ENCODE measurements around the gene NDUFB2. TPM values are rescaled to one million over a fixed set of nuclear protein-coding genes. Genes with fewer than 3 reads are reported as not detected.

NDUFB2 gene
- total and polyA plus RNA-seq, 9 of the 15 experiments (the other 6 are each of a cell fraction or from before 2014, with no cell fraction given): 220 to 2,075 (median 320) TPM

DNA sequence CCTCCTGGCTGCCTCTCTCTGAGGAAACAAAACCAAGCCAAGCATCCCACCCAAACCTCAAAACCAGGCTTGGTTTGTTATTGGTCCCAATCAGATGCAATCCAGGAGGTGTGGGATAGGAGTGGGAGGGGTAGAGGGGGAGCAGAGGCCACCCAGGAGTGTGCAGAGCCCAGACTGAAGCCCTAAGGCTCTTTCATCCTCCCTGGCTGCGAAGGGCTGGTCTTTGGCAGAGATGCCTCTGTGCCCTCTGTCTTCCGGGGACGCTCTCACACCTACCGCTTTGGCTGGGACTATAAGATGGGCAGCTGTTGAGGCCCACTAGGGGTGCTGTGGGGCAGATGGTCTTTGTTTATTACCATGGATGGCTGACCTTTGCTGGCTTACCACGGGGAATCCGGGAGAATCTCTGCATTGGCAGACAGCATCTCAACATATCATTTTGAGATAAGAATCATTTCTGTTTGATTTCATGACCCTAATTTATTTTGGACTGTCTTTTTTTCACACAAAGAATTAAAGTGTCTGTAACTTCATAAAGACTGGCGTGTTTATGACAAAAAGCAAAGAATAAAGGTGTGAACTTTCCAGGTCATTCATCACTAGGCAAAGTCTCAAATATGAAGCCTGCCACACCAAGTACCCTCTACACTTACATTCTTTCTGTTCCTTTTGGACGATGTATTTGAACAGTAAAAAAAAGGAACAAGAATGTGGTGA is 49.4 kb upstream of the NDUFB2 start (continued):
- TF ChIP-seq HDAC1 (IDR thresholded peaks at IDR 0.05) (no peak), KDM1A (IDR thresholded peaks at IDR 0.05) (peak; percentile 26 to 57; a peak in 2 of 4 replicates), SMC3 (conservative IDR thresholded peaks at IDR 0.05; ENCODE audit: insufficient read depth, low read depth, low read length) (0 out of 2 replicates have a peak, but pooled peaks have one; percentile 18), DIDO1 (tag; IDR thresholded peaks at IDR 0.05; ENCODE audit: low read depth) (no peak), CXXC5 (CRISPR knock-in tag; IDR thresholded peaks at IDR 0.05) (no peak), FOXK2 (conservative IDR thresholded peaks at IDR 0.05 in 1 of 2, IDR thresholded peaks at IDR 0.05 in 1 of 2; ENCODE audit: low read depth in 2 of 2) (peak in 1 of 2 experiments; percentile 67; a peak in 3 of 4 replicates), ZFP1 (CRISPR knock-in tag; IDR thresholded peaks at IDR 0.05) (no peak)

DNA sequence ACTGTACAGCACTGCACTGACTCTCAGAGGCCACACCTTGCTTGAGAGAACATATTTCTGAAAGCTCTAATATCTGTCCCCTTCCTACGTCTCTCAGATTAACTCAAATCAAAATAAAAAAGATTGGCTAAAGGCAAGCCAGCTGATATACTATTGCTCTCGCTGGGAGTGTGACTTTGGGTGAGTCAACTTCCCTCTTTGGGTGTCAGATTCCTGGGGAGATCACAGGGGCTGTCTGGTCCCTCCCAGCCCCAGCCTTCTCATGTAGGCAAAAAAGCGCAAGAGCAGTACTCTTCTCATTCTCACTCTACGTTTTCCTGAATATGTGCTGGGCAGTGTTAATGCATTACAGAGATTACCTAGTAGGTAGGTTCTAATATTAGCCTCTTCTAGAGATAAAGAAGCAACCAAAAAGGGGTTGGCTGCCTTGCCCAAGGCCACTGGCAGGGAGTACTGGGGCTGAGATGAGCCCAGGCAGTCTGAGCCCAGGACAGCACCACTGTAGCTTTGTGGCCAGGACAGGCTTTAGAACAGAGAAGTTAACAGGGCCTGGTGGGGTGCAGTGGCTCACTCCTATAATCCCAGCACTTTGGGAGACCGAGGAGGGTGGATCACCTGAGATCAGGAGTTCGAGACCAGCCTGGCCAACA is 46.8 kb upstream of the NDUFB2 start:
- in situ Hi-C loops (cut with MboI): loop anchor here (5.0 kb wide), 1 partner anchor 127 kb away; no protein-coding TSS in a partner anchor
- 5% methylated on average over 6 of the region's 6 CpGs for WGBS (ENCODE audit: insufficient coverage, low coverage, missing lambda C conversion rate)
- TF ChIP-seq ZNF217 (CRISPR knock-in tag; IDR thresholded peaks at IDR 0.05) (no peak), MCM2 (IDR thresholded peaks at IDR 0.05; ENCODE audit: low read depth) (no peak), JUND (IDR thresholded peaks at IDR 0.05; ENCODE audit: borderline replicate concordance, low read depth, low read length) (peak; percentile 16; the same call in 1 of the 2 replicates), JUND (tag; IDR thresholded peaks at IDR 0.05; ENCODE audit: borderline replicate concordance, low read depth, low read length) (0 out of 3 replicates have a peak, but pooled peaks have one; percentile 38), FOSL1 (tag; conservative IDR thresholded peaks at IDR 0.05) (peak; percentile 61)

More for the DNA sequence above, 46.8 kb upstream of the NDUFB2 start:
- ATAC-seq: peak; percentile 6; the same call in 1 of the 3 replicates
- POLR2A ChIA-PET: interaction anchor here (0.6 to 1.1 kb wide), 3 partner anchors 11 to 985 kb away, joined by 3 read pairs; no protein-coding TSS in a partner anchor
- H3K4me1 ChIP-seq (replicated peaks in 1 of 2; ENCODE audit: control insufficient read depth in 2 of 2, insufficient read depth in 2 of 2, low read length in 2 of 2): no peaks in the 10 kb centered on the region; a peak in 1 of 5 replicates
- intact Hi-C loops (cut with micrococcal nuclease): loop anchor here (5.0 to 10.0 kb wide), 3 partner anchors 327 to 642 kb away; partner anchors contain the start of gene KDM7A
- no peak overlapping the region for H3K4me3 ChIP-seq
- no peak overlapping the region for H3K4me2 ChIP-seq (ENCODE audit: insufficient read depth, low read length)
- no peaks in the 10 kb centered on the region for H3K9me1 ChIP-seq (ENCODE audit: control insufficient read depth, insufficient read depth, low read length)
- BruUV-seq (replicated peaks): no TSS peak
- H3K79me2 ChIP-seq (ENCODE audit: control insufficient read depth, insufficient read depth, low read length): no peaks in the 10 kb centered on the region
- H3K9me3 ChIP-seq (replicated peaks; ENCODE audit: control insufficient read depth, insufficient read depth, low read depth, low read length): no peaks in the 10 kb centered on the region
- H2AFZ ChIP-seq (ENCODE audit: low read depth, low read length): no peak overlapping the region
- no peaks in the 10 kb centered on the region for H3K36me3 ChIP-seq (ENCODE audit: control insufficient read depth, insufficient read depth, low read length)
- peaks cover 26 to 74% of the 10 kb centered on the region in 2 experiments; a peak in 4 of 5 replicates for H3K27me3 ChIP-seq (ENCODE audit: control insufficient read depth in 2 of 2, insufficient read depth in 2 of 2, low read length in 2 of 2)
- no peak overlapping the region for H3K9ac ChIP-seq (ENCODE audit: insufficient read depth in 1 of 2, low read depth in 2 of 2, low read length in 2 of 2)
- no peak for FAIRE-seq
- H3K27ac ChIP-seq (ENCODE audit: extremely low read depth, low read depth, low read length): no peak overlapping the region
- peaks cover 11% of the 10 kb centered on the region for H4K20me1 ChIP-seq (replicated peaks; ENCODE audit: control insufficient read depth, insufficient read depth, low read length)
- no peak for DNase-seq (ENCODE audit: extremely low read depth in 1 of 4, low spot score in 3 of 4)
- CTCF ChIA-PET (ENCODE audit: low intra/inter-chr PET ratio): interaction anchor here (1.1 kb wide), 1 partner anchor 131 kb away, joined by 4 read pairs; no protein-coding TSS in a partner anchor

All from K562 (cell line).